HepG2 (cell line): Measurements from ENCODE around the gene TRIM7. TPM values are rescaled to one million over a fixed set of nuclear protein-coding genes. Genes with fewer than 3 reads are reported as not detected.
A peak's percentile ranks its signal among the peaks of the same experiment; 100 is the strongest.

Experiments
- ATAC-seq: fragments of 200-7000 bp; cut with Tn5 transposase; 3 replicates; pipeline ENCODE4 v1.9.1; 2020; ENCODE audit warnings: mild to moderate bottlenecking, moderate library complexity
- BruUV-seq: library from RNA; stranded (reverse); fragments of 400-500 nt; replicated peaks from 2 replicates; lab custom pipeline; 2021; lab: Mats Ljungman, UMichigan
- CTCF ChIA-PET: fragments of 300-600 bp; formaldehyde crosslinking; extraction: SDS; loops from one replicate; lab custom pipeline; 2021; ENCODE audit warnings: low total read pairs, inconsistent platforms, low intra/inter-chr PET ratio; lab: Yijun Ruan, JAX
- POLR2A ChIA-PET: fragments of 350-600 bp; sonication (Branson Sonifier 250); formaldehyde crosslinking; loops from one replicate; lab custom pipeline; 2020; ENCODE audit warnings: antibody characterized with exemption, inconsistent platforms; lab: Yijun Ruan, JAX
- DNase-seq: peaks from one replicate; pipeline ENCODE4 v3.0.0-alpha.2; 2015; ENCODE audit warnings: low spot score
- FAIRE-seq: peaks from 3 replicates; lab custom pipeline; 2011; peaks lifted over from hg19 to GRCh38; lab: Jason Lieb, UNC
- H2AFZ ChIP-seq: one replicate; pipeline ENCODE4 v1.6.1; 2011; ENCODE audit warnings: low read length, inconsistent platforms
- H3K27ac ChIP-seq: fragments of 300-600 bp; 3 replicates; pipeline ENCODE4 v1.8.0; 2011; ENCODE audit warnings: mixed run types, mild to moderate bottlenecking, mixed read lengths, low read length, inconsistent platforms; ENCODE audit not compliant: insufficient read depth; ENCODE audit errors: extremely low read length
- H3K27me3 ChIP-seq, 2 experiments: fragments of 200-600 bp in 1 of 2; 2 replicates in 1 of 2; 3 replicates in 1 of 2; pipeline versions ENCODE4 v1.6.0 to v1.8.0; 2011; ENCODE audit warnings: low read length in 2 of 2, mild to moderate bottlenecking in 2 of 2, moderate library complexity in 2 of 2, inconsistent platforms in 1 of 2; ENCODE audit not compliant: insufficient read depth in 2 of 2, control insufficient read depth in 1 of 2
- H3K36me3 ChIP-seq, 2 experiments: fragments of 200-600 bp in 1 of 2; replicated peaks in 1 of 2; 2 replicates in 1 of 2; 3 replicates in 1 of 2; pipeline versions ENCODE4 v1.5.1 to v1.8.0; 2011; ENCODE audit warnings: low read length in 2 of 2, inconsistent platforms in 1 of 2; ENCODE audit not compliant: insufficient read depth in 2 of 2, control insufficient read depth in 1 of 2
- H3K4me1 ChIP-seq: 2 replicates; pipeline ENCODE4 v1.5.1; 2012; ENCODE audit warnings: low read length, inconsistent platforms; ENCODE audit not compliant: insufficient read depth
- H3K4me2 ChIP-seq: 2 replicates; pipeline ENCODE4 v1.6.0; 2011; ENCODE audit warnings: low read depth, low read length, inconsistent platforms
- H3K4me3 ChIP-seq, 3 experiments: fragments of 200-600 bp in 1 of 3; sonication (generic), shearing (Covaris generic) in 1 of 3; replicated peaks in 1 of 3; 2 replicates each; pipeline ENCODE4 v1.5.1; 2011 to 2016; ENCODE audit warnings: low read length in 3 of 3, inconsistent platforms in 2 of 3, low read depth in 2 of 3, mild to moderate bottlenecking in 2 of 3, control low read depth in 1 of 3, mixed read lengths in 1 of 3; ENCODE audit not compliant: insufficient read depth in 1 of 3
- H3K79me2 ChIP-seq: one replicate; pipeline ENCODE4 v1.6.1; 2011; ENCODE audit warnings: low read length, inconsistent platforms; ENCODE audit not compliant: insufficient read depth
- H3K9ac ChIP-seq: 2 replicates; pipeline ENCODE4 v1.6.0; 2011; ENCODE audit warnings: mild to moderate bottlenecking, low read depth, low read length, inconsistent platforms; ENCODE audit not compliant: insufficient read depth
- H3K9me3 ChIP-seq: 2 replicates; pipeline ENCODE4 v1.5.1; 2012; ENCODE audit warnings: mild to moderate bottlenecking, low read length
- H4K20me1 ChIP-seq: 2 replicates; pipeline ENCODE4 v1.6.0; 2011; ENCODE audit warnings: inconsistent platforms, mild to moderate bottlenecking, low read length, moderate library complexity; ENCODE audit not compliant: insufficient read depth
- ERF ChIP-seq: IDR thresholded peaks from 2 replicates; pipeline ENCODE4 v1.6.1; 2018; ENCODE audit warnings: missing biosample characterization, missing genetic modification reagents
- JARID2 ChIP-seq: sonication (generic); formaldehyde crosslinking; IDR thresholded peaks from 2 replicates; pipeline ENCODE4 v1.8.1; 2023; ENCODE audit warnings: missing genetic modification reagents, inconsistent platforms; ENCODE audit not compliant: insufficient replicate concordance
- MAFF ChIP-seq: IDR thresholded peaks from 2 replicates; pipeline ENCODE4 v1.6.1; 2011; ENCODE audit warnings: low read depth, low read length, improper control_type of control experiment
- MAFK ChIP-seq, 2 experiments: IDR thresholded peaks in 1 of 2; conservative IDR thresholded peaks in 1 of 2; 2 replicates each; pipeline ENCODE4 v1.6.1; 2011; ENCODE audit warnings: improper control_type of control experiment in 2 of 2, low read length in 2 of 2
- STAT6 ChIP-seq: sonication (generic); formaldehyde crosslinking; IDR thresholded peaks from 2 replicates; pipeline ENCODE4 v1.4.0; 2020; ENCODE audit warnings: missing genetic modification reagents, mild to moderate bottlenecking, borderline replicate concordance
- TEAD2 ChIP-seq: sonication (generic); formaldehyde crosslinking; IDR thresholded peaks from 2 replicates; pipeline ENCODE4 v1.9.0; 2021; ENCODE audit warnings: missing genetic modification reagents
- ZNF451 ChIP-seq: sonication (generic); formaldehyde crosslinking; IDR thresholded peaks from 2 replicates; pipeline ENCODE4 v1.5.0; 2020; ENCODE audit warnings: mild to moderate bottlenecking, missing genetic modification reagents
- ZNF616 ChIP-seq: sonication (generic); formaldehyde crosslinking; IDR thresholded peaks from 2 replicates; pipeline ENCODE4 v1.5.0; 2020; ENCODE audit warnings: low read depth, mild to moderate bottlenecking, missing genetic modification reagents
- ZNF740 ChIP-seq: sonication (generic); formaldehyde crosslinking; IDR thresholded peaks from 2 replicates; pipeline ENCODE4 v1.4.0; 2020; ENCODE audit warnings: missing genetic modification reagents
- ZNF878 ChIP-seq: sonication (generic); formaldehyde crosslinking; IDR thresholded peaks from 2 replicates; pipeline ENCODE4 v1.8.1; 2023; ENCODE audit warnings: mild to moderate bottlenecking, missing genetic modification reagents, moderate library complexity
- WGBS: methylation state at CpG from one replicate; pipeline ENCODE4 v1.1.6; 2017; ENCODE audit warnings: low lambda C conversion rate; 5-methylcytosine and 5-hydroxymethylcytosine counted together
- in situ Hi-C: cut with HindIII; loops from 2 replicates; pipeline ENCODE4 v1.10.0; 2017; ENCODE audit warnings: low pct_unique_long_range_greater_than_20kb; ENCODE audit not compliant: extremely low pct_ligation_motif_present
- intact Hi-C: fragments of 100-400 bp; cut with micrococcal nuclease; formaldehyde crosslinking; loops from one replicate; pipeline ENCODE4 v1.10.0; 2022; ENCODE audit not compliant: unreplicated experiment
- polyA plus RNA-seq, 8 experiments: library from polyadenylated mRNA; depleted of rRNA in 3 of 8; stranded (reverse) in 7 of 8; unstranded in 1 of 8; fragments of >200 nt; fragmentation: Illumina TruSeq in 4 of 8; extraction: Trizol in 4 of 8; gene quantifications; 2 replicates each; pipeline versions ENCODE4 v1.2.1 to v1.2.3, GENCODE V29; 2011 to 2016; ENCODE audit warnings: low read depth in 4 of 8, missing spikeins in 1 of 8, mixed read lengths in 1 of 8; ENCODE audit not compliant: insufficient read depth in 1 of 8
- total RNA-seq, 5 experiments: library from RNA; depleted of rRNA; stranded (reverse); fragments of >200 nt; fragmentation: Illumina TruSeq; extraction: Trizol; gene quantifications; 2 replicates each; pipeline ENCODE4 v1.2.3, GENCODE V29; 2016; ENCODE audit warnings: low read depth in 1 of 5
- TF ChIP-seq, protein P1 (sequence below): sonication (generic); formaldehyde crosslinking; IDR thresholded peaks from 2 replicates; pipeline ENCODE4 v1.5.0; 2020; ENCODE audit warnings: missing genetic modification reagents, mild to moderate bottlenecking, borderline replicate concordance

Gene TRIM7
- total and polyA plus RNA-seq, 2 of the 13 experiments (the other 11 are each of a cell fraction or from before 2014, with no cell fraction given): 0.13 TPM; not detected in 1

DNA sequence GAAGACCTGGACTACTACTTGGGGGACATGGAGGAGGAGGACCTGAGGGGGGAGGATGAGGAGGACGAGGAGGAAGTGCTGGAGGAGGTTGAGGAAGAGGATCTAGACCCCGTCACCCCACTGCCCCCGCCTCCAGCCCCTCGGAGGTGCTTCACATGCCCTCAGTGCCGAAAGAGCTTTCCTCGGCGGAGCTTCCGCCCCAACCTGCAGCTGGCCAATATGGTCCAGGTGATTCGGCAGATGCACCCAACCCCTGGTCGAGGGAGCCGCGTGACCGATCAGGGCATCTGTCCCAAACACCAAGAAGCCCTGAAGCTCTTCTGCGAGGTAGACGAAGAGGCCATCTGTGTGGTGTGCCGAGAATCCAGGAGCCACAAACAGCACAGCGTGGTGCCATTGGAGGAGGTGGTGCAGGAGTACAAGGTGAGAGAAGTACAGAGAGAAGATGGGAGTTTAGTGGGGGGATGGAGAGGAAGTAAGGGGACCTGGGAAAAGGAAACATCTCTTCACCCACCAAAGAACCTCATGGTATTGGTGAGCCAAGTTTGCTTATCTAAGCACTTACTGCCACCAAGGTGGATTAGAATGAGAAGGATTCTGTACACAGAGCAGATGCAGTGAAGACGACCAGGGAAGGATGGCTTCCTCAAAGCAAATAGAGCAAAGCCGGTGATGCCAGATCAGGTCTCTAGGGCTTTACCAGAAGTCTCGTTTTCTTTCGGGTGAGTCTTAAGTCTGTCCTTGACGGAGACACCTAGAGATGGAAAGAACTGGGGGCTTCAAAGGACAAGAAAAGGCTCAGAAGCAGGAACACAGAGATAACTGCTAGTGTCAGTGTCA lies 19.6 kb upstream of the TRIM7 start:
- no TSS peak for BruUV-seq
- in situ Hi-C loops: loop anchor here (5.0 kb wide), 1 partner anchor 37 kb away; no protein-coding TSS in a partner anchor
- no peaks in the 10 kb centered on the region; a peak in 2 of 5 replicates for H3K27me3 ChIP-seq
- CTCF ChIA-PET: no interaction called here
- intact Hi-C loops: no loop called here
- no peak for FAIRE-seq
- H4K20me1 ChIP-seq: no peaks in the 10 kb centered on the region; the same call in 1 of the 2 replicates
- H3K36me3 ChIP-seq: peaks cover under 1 to 15% of the 10 kb centered on the region in 2 experiments; a peak in 3 of 5 replicates
- peak overlapping the region; percentile 86 for H3K9ac ChIP-seq
- H3K79me2 ChIP-seq: peaks cover 18% of the 10 kb centered on the region
- no peak overlapping the region for H2AFZ ChIP-seq
- no peak for ATAC-seq
- no peak for TF ChIP-seq JARID2 (CRISPR knock-in tag)
- TF ChIP-seq MAFF: peak; percentile 38; the same call in 1 of the 2 replicates
- TF ChIP-seq MAFK (conservative IDR thresholded peaks at IDR 0.05 in 1 of 2, IDR thresholded peaks at IDR 0.05 in 1 of 2; ENCODE audit: low read length in 2 of 2): peak; percentile 23 to 66; a peak in 2 of 4 replicates
- peak overlapping the region; percentile 95 for H3K4me2 ChIP-seq
- 91% methylated on average over 20 of the region's 22 CpGs for WGBS
- no peaks in the 10 kb centered on the region for H3K9me3 ChIP-seq
- DNase-seq: no peak
- POLR2A ChIA-PET: interaction anchor here (0.9 to 3.8 kb wide), 3 partner anchors 10 to 37 kb away, joined by 3 to 25 read pairs (median 3); partner anchors contain the start of gene TRIM52
- H3K27ac ChIP-seq: peak overlapping the region; percentile 81
- H3K4me1 ChIP-seq: peaks cover 45% of the 10 kb centered on the region
- peak overlapping the region; percentile 79 to 90 (median 87) for H3K4me3 ChIP-seq

GRCh38 chr5:181223729-181224389 lies 18.9 kb upstream of the TRIM7 start:
- intact Hi-C loops: no loop called here
- BruUV-seq: TSS peak; percentile 76
- TF ChIP-seq ZNF451: 0 out of 2 replicates have a peak, but pooled peaks have one; percentile 18
- TF ChIP-seq, protein P1, sequence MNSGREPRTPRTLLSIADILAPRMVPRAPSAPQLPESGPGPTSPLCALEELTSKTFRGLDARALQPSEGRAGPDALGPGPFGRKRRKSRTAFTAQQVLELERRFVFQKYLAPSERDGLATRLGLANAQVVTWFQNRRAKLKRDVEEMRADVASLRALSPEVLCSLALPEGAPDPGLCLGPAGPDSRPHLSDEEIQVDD (CRISPR knock-in tag): peak; percentile 71; the same call in 1 of the 2 replicates
- TF ChIP-seq ZNF878: no peak
- no peak; the same call in 1 of the 2 replicates for TF ChIP-seq STAT6 (CRISPR knock-in tag)
- TF ChIP-seq TEAD2 (CRISPR knock-in tag): no peak
- TF ChIP-seq ZNF740: peak; percentile 88
- TF ChIP-seq ERF: no peak
- TF ChIP-seq ZNF616 (CRISPR knock-in tag): peak; percentile 21; the same call in 1 of the 2 replicates

More at GRCh38 chr5:181223729-181224389, 18.9 kb upstream of the TRIM7 start:
- Histone ChIP-seq H4K20me1 (no peaks in the 10 kb centered on the region), H3K4me3 (peak overlapping the region; percentile 79 to 90 (median 87)), H2AFZ (no peak overlapping the region), H3K27me3 (no peaks in the 10 kb centered on the region; a peak in 2 of 5 replicates), H3K79me2 (peaks cover 18% of the 10 kb centered on the region), H3K9me3 (no peaks in the 10 kb centered on the region), H3K4me2 (peak overlapping the region; percentile 95), H3K9ac (peak overlapping the region; percentile 86), H3K27ac (peak overlapping the region; percentile 81), H3K36me3 (peaks cover 0 to 8% of the 10 kb centered on the region in 2 experiments; a peak in 2 of 5 replicates), H3K4me1 (peaks cover 47% of the 10 kb centered on the region)
- peak; percentile 5 for ATAC-seq
- in situ Hi-C loops: loop anchor here (5.0 kb wide), 1 partner anchor 37 kb away; no protein-coding TSS in a partner anchor
- CTCF ChIA-PET: no interaction called here
- POLR2A ChIA-PET: interaction anchor here (0.6 to 3.8 kb wide), 16 partner anchors 9 to 53 kb away, joined by 3 to 70 read pairs (median 4); partner anchors contain the start of genes RACK1 and TRIM52
- FAIRE-seq: no peak
- no peak for DNase-seq
- WGBS: 29% methylated on average over 18 of the region's 31 CpGs
